Ectodermal cell (in vitro differentiated cells): ENCODE measurements around the gene NR2C1.

Source experiments
- H3K27ac ChIP-seq: 2 replicates; pipeline ENCODE4 v1.7.0; 2013; ENCODE audit warnings: mild to moderate bottlenecking, low read depth, low read length; ENCODE audit not compliant: insufficient read depth, poor library complexity, severe bottlenecking
- H3K27me3 ChIP-seq: 2 replicates; pipeline ENCODE4 v1.7.0; 2013; ENCODE audit warnings: mild to moderate bottlenecking, low read length; ENCODE audit not compliant: insufficient read depth, control insufficient read depth, poor library complexity, severe bottlenecking
- H3K36me3 ChIP-seq: one replicate; pipeline ENCODE4 v1.7.0; 2013; ENCODE audit warnings: low read length; ENCODE audit not compliant: control insufficient read depth, insufficient read depth
- H3K4me1 ChIP-seq: one replicate; pipeline ENCODE4 v1.7.0; 2013; ENCODE audit warnings: low read length; ENCODE audit not compliant: control insufficient read depth, insufficient read depth
- H3K4me3 ChIP-seq: 2 replicates; pipeline ENCODE4 v1.7.0; 2013; ENCODE audit warnings: low read depth, low read length, control low read depth; ENCODE audit not compliant: insufficient read depth
- H3K9me3 ChIP-seq: 2 replicates; pipeline ENCODE4 v1.7.0; 2013; ENCODE audit warnings: mild to moderate bottlenecking, low read length, moderate library complexity; ENCODE audit not compliant: control insufficient read depth
- WGBS, 2 experiments: methylation state at CpG; one replicate each; pipeline ENCODE4 v1.1.7; 2013; ENCODE audit warnings: missing lambda C conversion rate in 2 of 2; 5-methylcytosine and 5-hydroxymethylcytosine counted together

The NR2C1 gene

DNA sequence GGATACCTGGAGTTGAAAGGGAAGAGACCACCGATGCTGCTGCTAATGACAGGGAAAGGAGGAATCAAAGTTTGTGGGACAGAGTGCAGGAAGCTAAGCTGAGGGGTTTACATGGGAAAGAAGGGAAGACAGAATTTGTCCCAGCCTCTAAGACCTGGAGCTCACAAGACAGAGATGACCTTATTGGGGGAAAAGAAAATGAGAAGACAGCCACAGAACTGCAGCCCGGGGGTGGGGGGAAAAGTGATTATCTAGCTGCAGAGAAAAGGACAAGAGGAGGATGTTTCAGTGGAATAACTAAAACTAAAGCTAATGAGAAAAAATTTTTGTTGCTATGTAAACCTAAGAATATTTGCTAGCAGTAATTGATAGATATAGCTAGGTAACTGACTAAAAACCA, 100.6 kb downstream of the NR2C1 start:
- Histone ChIP-seq H3K27ac (no peak overlapping the region), H3K36me3 (peaks cover 4% of the 10 kb centered on the region), H3K4me3 (no peak overlapping the region), H3K9me3 (no peaks in the 10 kb centered on the region), H3K4me1 (no peaks in the 10 kb centered on the region), H3K27me3 (no peaks in the 10 kb centered on the region)
- 93 to 94% methylated on average over 2 of the region's 2 CpGs for WGBS, 2 experiments

DNA sequence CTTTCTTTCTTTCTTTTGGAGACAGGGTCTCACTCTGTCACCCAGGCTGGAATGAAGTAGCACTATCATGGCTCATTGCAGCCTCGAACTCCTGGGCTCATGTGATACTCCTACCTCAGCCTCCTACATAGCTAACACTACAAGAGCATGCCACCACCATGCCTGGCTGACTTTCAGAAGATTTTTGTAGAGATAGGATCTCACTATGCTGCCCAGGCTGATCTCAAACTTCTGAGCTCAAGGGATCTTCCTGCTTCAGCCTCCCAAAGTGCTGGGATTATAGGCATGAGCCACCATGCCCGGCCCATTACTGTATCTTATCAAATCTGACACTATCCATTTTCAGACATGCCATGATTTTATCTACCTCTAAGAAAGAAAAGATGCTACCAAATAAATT, 101.5 kb downstream of the NR2C1 start:
- Histone ChIP-seq H3K4me1 (no peaks in the 10 kb centered on the region), H3K27ac (no peak overlapping the region), H3K27me3 (no peaks in the 10 kb centered on the region), H3K36me3 (peaks cover 4% of the 10 kb centered on the region), H3K9me3 (no peaks in the 10 kb centered on the region), H3K4me3 (no peak overlapping the region)
- 91 to 96% methylated on average over 2 of the region's 2 CpGs for WGBS, 2 experiments

DNA sequence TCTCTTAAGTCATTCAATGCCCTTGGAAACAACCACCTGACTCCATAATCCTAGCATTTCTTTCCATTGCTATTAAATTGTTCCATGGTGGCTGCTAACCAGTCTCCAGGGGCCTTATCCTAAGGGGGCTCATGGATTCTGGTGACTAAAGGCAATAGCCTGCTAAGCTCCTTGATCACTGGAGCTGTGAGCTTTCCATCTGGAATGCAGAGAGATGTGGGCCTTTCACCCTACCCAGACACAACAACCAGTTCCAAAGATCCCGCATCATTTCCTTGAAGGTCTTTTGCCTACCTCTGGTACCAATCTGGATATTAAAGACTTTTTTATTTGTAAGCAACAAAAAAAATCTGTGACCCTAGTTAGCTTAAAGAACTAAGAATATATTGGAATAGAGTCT, 102.9 kb downstream of the NR2C1 start:
- WGBS, 2 experiments: 100% methylated on average over 1 of the region's 1 CpG
- H3K36me3 ChIP-seq: peaks cover 4% of the 10 kb centered on the region
- no peaks in the 10 kb centered on the region for H3K4me1 ChIP-seq
- no peak overlapping the region for H3K4me3 ChIP-seq
- no peak overlapping the region for H3K27ac ChIP-seq
- no peaks in the 10 kb centered on the region for H3K9me3 ChIP-seq
- H3K27me3 ChIP-seq: no peaks in the 10 kb centered on the region
